ENCODE results near the gene KLF13. TPM values are rescaled to one million over a fixed set of nuclear protein-coding genes. Genes with fewer than 3 reads are reported as not detected.

KLF13 gene
- total RNA-seq, 3 donors from 2014 or later (not counting 1 experiment from before 2014, with no cell fraction given) = 277 to 328 (median 300) TPM

DNA sequence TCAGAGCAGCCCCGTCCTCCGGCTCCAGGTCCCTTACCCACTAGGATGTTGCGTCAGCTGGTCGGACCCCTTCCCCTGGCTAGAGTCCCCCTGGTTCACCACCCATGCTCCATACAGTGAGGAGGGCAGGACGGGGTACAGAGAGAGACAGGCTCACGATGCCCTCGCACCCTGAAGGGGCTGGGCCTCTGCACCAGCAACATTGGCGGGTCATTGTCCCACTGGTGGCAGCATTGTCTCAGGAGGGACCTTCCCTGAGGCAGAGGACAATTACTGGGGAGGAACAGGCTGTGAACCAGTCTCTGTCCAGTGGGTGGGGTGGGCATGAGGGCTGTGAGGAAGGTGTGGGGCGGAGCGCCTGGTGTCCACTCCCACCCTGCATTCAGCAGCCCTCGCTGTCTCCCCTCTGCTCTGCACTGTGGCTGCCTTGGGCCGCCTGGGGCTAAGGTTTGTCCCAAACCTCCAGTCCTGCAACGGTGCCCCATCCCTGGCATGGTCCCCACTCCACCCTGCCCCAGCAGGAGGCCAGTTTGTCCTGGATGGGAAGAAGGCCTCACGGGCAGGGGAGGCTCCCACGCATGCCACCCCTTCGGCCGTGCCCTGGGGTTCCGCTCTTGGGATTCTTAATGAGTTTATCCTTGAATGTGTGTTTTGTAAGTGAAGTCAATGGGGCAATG lies 48.0 kb upstream of the KLF13 start:
- no peak for TF ChIP-seq CTCF (IDR thresholded peaks at IDR 0.05)
- Mint-ChIP-seq H3K27me3 (ENCODE audit: low read depth in 2 of 2) (no peaks in the 10 kb centered on the region), H3K9me3 (no peaks in the 10 kb centered on the region), H3K4me3 (no peak overlapping the region), H3K36me3 (no peaks in the 10 kb centered on the region), H3K4me1 (peaks cover 0 to 10% of the 10 kb centered on the region in 2 donors), H3K27ac (no peak overlapping the region)
- no peak overlapping the region for H3K27ac ChIP-seq (ENCODE audit: low read length)
- no peak overlapping the region for H3K4me3 ChIP-seq (ENCODE audit: low read length)
- intact Hi-C loops (cut with micrococcal nuclease) = no loop called here
- H3K27me3 ChIP-seq (ENCODE audit: control insufficient read depth, insufficient read depth, low read length) = no peaks in the 10 kb centered on the region
- no peaks in the 10 kb centered on the region for H3K36me3 ChIP-seq (ENCODE audit: control insufficient read depth, insufficient read depth, low read length)
- H3K9me3 ChIP-seq (ENCODE audit: control insufficient read depth, insufficient read depth, low read length) = no peaks in the 10 kb centered on the region
- WGBS (ENCODE audit: insufficient coverage) = 94% methylated on average over 18 of the region's 18 CpGs
- no peak for ATAC-seq
- DNase-seq = peak in 1 of 2 donors; percentile 10
- H3K4me1 ChIP-seq (ENCODE audit: control insufficient read depth, insufficient read depth, low read length) = peaks cover 3% of the 10 kb centered on the region

DNA sequence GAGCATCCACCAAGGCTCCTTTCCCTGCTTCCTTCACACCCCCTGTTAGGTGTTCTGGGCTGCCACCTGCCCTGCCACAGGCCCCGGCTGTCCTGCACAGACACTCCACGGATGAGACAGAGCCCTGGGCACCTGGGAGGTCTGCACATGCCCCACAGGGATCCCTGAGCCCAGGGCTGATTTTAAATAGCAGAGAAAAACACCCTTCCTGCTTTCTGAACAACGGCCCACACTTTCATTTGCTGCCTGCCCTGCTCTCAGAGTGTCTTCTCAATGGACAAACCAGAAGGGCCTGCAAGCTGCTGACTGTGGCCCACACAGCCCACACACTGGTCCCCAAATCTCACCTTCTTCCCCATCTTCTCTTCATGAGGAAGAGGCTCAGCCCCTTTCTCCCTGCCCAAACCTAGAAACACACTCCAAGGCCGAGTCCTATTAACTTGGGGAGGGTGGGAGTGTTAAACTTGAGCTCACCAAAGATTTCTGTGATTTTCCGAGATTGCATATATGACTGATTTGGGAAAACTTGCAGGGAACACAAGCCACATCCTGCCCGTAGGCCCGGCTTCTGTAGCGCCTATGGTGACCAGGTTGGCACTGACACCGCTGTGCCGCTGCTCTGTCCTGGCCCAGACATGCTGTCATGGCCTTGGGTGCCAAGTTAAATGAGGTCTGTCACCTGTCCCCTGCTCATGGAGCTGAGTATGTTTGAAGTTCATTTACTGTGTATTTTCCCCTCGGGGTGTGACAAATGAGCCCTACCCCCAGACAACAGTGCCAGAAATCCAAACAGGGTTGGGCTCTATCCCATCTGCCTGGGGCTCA lies 47.2 kb upstream of the KLF13 start:
- Histone ChIP-seq H3K27ac (ENCODE audit: low read length) (no peak overlapping the region), H3K4me1 (ENCODE audit: control insufficient read depth, insufficient read depth, low read length) (no peaks in the 10 kb centered on the region), H3K27me3 (ENCODE audit: control insufficient read depth, insufficient read depth, low read length) (no peaks in the 10 kb centered on the region), H3K4me3 (ENCODE audit: low read length) (no peak overlapping the region), H3K36me3 (ENCODE audit: control insufficient read depth, insufficient read depth, low read length) (no peaks in the 10 kb centered on the region), H3K9me3 (ENCODE audit: control insufficient read depth, insufficient read depth, low read length) (no peaks in the 10 kb centered on the region)
- WGBS (ENCODE audit: insufficient coverage) = 85% methylated on average over 10 of the region's 11 CpGs
- no peak overlapping the region for H3K27ac Mint-ChIP-seq
- DNase-seq (peak in 1 of 2 donors; percentile 9), ATAC-seq (no peak)
- H3K4me1 Mint-ChIP-seq = peaks cover 0 to 10% of the 10 kb centered on the region in 2 donors
- no peak overlapping the region for H3K4me3 Mint-ChIP-seq
- no peaks in the 10 kb centered on the region for H3K27me3 Mint-ChIP-seq (ENCODE audit: low read depth in 2 of 2)
- H3K36me3 Mint-ChIP-seq = no peaks in the 10 kb centered on the region
- H3K9me3 Mint-ChIP-seq = no peaks in the 10 kb centered on the region
- no peak for TF ChIP-seq CTCF (IDR thresholded peaks at IDR 0.05)
- intact Hi-C loops (cut with micrococcal nuclease) = no loop called here

- peaks cover 0 to 4% of the 10 kb centered on the region in 2 donors for H3K4me1 Mint-ChIP-seq
- H3K4me3 Mint-ChIP-seq = no peak overlapping the region
- no peak for ATAC-seq
- Histone ChIP-seq H3K4me1 (ENCODE audit: control insufficient read depth, insufficient read depth, low read length) (no peaks in the 10 kb centered on the region), H3K27ac (ENCODE audit: low read length) (no peak overlapping the region), H3K9me3 (ENCODE audit: control insufficient read depth, insufficient read depth, low read length) (no peaks in the 10 kb centered on the region), H3K27me3 (ENCODE audit: control insufficient read depth, insufficient read depth, low read length) (no peaks in the 10 kb centered on the region), H3K36me3 (ENCODE audit: control insufficient read depth, insufficient read depth, low read length) (no peaks in the 10 kb centered on the region), H3K4me3 (ENCODE audit: low read length) (no peak overlapping the region)
- H3K27me3 Mint-ChIP-seq (ENCODE audit: low read depth in 2 of 2) = no peaks in the 10 kb centered on the region
- DNase-seq = peak in 1 of 2 donors; percentile 6
- no peak overlapping the region for H3K27ac Mint-ChIP-seq
- TF ChIP-seq CTCF (IDR thresholded peaks at IDR 0.05) = no peak
- no peaks in the 10 kb centered on the region for H3K9me3 Mint-ChIP-seq
- H3K36me3 Mint-ChIP-seq = no peaks in the 10 kb centered on the region
- intact Hi-C loops (cut with micrococcal nuclease) = no loop called here
- 92% methylated on average over 16 of the region's 16 CpGs for WGBS (ENCODE audit: insufficient coverage)
These were observed 46.4 kb upstream of the KLF13 start for GRCh38 chr15:31280046-31280830.

All from natural killer cell (primary cell).